HG02884 (cell line): ENCODE data around the gene ALAD.
"Not testable (repeated sequence)": the region's sequence is repeated elsewhere in the genome, so short reads cannot be mapped to it uniquely, and the experiment has no call there.

Source experiments
- ATAC-seq: cut with Tn5 transposase; IDR thresholded peaks from one replicate; pipeline ENCODE4 v1.9.1; 2021; ENCODE audit warnings: mild to moderate bottlenecking, moderate library complexity; ENCODE audit not compliant: unreplicated experiment

Gene ALAD

GRCh38 chr9:113399646-113400200 lies 1.4 kb downstream of the ALAD start:
- ATAC-seq = no peak

GRCh38 chr9:113398796-113399195 lies 2.3 kb downstream of the ALAD start:
- ATAC-seq = no peak

DNA sequence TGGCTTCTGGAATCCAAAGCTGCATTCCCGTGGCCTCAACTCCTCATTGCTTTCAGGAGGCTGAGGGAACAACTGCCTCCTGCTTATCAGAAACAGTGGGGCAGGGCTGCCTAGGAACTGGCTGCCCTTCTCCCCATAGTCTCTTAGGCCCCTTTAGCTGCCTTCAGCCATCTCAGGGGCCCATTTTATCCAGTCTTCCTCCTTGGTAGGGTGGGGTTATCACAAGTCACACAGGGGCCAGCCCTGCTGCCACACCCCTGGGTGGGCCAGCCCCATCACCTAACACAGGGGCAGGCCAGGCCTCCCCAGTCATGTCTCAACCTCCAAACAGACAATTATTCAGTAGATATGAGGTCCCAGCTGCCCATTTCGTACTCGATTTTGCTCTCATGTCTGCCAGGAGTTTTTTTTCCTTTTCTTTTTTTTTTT lies 3.9 kb downstream of the ALAD start:
- no peak for ATAC-seq

DNA sequence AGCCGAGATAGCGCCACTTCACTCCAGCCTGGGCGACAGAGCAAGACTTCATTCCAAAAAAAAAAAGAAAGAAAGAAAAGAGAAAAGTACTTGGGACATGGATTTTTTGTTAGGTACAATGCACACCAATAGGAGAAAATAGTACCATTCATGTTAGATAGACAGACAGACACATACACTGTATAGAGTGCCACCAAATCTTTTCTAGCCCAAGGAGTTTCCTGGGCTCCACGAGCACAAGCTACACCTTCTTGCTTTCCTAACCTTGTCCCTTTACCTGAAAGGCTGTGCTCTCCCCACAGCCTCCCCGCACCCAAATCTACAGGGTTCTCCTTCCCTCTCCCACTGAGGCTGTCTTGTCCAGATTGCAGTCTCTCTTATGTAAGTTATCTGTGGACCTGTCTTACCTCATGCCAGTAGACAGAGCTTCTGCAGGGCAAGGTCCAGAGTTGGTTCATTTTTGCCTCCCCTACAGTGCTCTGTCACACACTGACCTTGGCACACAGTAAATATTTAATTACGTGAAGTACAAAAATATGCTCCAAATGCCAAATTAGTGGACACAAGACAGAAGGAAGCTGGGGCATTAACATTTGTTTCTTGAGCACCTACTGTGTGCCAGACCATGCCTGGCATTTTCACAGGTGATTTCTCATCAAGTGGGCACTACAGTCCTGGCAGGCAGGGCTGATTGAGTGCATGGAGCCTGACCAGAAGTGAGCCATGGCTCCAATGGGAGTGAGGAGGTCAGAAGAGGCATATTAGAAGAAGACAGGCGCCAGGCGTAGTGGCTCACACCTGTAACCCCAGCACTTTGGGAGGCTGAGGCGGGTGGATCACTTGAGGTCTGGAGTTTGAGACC lies 5.9 kb downstream of the ALAD start:
- ATAC-seq = no peak

GRCh38 chr9:113393281-113393680 lies 7.8 kb downstream of the ALAD start:
- ATAC-seq = no peak

DNA sequence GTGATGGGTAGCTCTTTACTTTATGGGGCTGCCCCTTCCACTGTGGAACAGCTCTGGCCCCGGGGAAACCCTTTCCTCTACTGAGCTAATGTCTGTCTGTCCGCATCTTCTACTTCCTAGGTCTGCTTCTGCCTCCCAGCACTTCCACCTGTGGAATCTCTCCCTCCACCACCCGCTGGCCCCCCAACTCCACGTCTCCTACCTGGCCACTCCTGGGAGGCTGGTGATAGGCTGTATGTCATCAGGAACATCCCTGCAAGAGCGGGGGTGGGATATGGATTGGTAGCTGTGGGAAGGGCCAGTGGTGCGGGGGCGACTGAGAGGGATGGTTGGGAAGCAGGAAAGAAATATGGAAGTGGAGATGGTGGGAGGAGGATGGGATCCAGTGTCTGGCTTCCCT lies 9.2 kb downstream of the ALAD start:
- ATAC-seq = no peak

- ATAC-seq = no peak
Observed at GRCh38 chr9:113390192-113390960, 10.7 kb downstream of the ALAD start.

DNA sequence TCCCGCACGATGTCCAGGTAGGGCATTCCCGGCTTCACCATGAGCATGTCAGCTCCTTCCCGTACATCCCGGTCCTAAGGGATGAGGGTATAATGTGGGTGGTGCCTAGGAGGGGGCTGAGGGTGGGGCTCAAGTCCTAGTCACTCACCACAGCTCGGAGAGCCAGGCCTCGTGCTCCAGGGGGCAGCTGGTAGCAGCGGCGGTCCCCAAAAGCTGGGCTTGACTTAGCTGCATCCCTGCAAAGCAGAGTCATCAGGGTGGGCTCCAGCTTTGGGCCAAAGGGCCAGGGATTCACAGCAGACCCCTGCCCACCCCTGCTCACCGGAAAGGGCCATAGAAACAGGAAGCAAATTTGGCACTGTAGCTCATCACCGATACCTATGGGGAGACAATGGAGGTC lies 11.6 kb downstream of the ALAD start:
- no peak for ATAC-seq

- no peak for ATAC-seq
Observed at GRCh38 chr9:113388833-113389232, 12.3 kb downstream of the ALAD start.

DNA sequence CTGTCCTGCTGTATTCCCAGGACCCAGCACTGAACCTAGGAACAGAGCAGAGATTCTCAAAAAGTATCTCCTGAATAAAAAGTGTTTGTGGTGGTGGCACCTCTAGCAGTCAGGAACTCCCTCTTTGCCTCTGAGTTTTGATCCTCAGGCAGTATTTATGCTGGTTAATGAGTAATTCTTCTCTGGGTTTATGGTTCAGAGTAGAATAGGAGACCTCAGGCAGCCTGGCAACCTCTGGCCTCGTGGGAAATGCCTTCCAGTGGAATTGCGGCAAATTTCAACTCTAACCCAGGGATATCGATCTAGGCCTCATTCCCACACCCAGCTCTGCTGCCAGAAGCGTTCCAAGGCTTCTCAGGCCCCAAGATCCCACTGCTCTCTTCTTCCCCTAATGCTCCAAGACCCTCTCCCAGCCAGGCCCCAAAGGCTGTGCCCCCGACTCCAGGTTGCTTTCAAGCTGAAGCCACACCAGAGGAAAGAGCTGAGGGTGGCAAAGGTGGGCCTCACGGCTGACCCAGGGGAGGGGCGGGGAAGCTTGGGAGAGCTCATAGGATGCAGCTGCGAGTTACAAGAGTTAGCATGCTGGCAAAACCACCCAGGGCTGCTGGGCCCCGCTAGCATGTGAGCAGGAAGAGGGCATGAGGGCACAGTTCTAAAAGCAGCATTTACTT lies 13.4 kb downstream of the ALAD start:
- no peak for ATAC-seq

DNA sequence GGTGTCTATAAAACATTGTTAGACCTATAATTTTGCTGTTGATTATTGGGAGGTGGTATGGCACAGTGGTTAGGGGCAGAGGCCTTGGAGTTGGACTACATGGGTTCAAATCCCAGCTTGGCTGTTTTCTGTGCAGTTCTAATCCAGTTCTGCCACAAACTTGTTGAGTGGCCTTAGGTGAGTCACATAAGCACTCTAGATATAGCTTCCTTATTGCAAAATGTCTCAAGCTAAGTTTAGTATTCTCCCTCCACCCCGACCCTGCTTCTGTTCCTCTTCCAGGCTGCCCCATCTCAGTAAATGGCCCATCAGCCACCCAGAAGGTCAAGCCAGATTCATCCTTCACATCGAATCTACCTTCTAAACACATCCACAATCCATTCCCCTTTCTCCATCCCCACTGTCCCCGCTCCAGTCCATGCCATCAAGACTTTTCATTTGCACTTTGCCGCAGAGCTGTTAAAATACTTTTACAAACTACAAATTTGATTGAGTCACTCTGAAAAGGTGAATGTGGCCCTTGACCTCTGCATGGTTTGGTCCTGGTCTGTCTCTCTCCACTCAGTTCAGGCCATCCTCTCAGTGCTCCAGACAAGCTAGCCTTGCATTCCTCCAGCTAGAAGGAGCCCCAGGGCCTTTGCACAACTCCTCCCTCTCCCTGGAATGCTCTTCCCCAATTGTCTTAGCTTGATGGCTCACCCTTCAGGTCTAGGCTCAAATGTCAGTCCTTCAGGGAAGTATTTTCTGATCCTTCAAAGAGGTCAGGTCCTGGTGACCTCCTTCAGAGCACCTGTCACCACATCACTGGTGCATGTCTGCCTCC lies 14.3 kb downstream of the ALAD start:
- ATAC-seq = no peak

DNA sequence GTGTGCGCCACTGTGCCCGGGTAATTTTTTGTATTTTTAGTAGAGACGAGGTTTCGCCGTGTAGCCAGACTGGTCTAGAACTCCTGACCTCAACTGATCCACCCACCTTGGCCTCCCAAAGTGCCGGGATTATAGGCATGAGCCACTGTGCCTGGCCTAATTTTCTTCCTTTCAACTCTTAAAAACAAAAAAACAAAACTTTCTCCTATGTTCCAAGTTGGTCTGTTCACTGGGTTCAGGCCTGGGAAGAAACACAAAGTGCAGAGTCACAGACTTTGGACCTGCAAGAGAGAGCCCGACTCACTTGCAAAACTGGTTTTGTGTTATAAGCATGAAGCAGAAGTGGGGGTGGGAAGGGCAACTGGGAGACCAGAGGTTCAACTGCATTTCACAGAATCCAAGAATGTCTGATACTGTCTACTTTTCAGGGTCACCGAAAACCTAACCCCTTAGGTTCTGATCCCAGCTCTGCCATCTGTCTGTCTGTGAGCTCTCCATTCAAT lies 19.1 kb downstream of the ALAD start:
- ATAC-seq = no peak

DNA sequence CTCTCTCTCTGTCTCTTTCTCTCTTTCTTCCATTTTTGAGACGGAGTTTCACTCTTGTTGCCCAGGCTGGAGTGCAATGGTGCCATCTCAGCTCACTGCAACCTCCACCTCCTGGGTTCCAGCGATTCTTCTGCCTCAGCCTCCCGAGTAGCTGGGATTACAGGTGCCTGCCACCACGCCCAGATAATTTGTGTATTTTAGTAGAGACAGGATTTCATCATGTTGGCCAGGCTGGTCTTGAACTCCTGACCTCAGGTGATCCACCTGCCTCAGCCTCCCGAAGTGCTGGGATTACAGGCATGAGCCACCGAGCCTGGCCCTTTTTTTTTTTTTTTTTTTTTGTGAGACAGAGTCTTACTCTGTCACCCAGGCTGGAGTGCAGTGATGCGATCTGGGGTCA lies 19.6 kb downstream of the ALAD start:
- not testable (repeated sequence) for ATAC-seq

DNA sequence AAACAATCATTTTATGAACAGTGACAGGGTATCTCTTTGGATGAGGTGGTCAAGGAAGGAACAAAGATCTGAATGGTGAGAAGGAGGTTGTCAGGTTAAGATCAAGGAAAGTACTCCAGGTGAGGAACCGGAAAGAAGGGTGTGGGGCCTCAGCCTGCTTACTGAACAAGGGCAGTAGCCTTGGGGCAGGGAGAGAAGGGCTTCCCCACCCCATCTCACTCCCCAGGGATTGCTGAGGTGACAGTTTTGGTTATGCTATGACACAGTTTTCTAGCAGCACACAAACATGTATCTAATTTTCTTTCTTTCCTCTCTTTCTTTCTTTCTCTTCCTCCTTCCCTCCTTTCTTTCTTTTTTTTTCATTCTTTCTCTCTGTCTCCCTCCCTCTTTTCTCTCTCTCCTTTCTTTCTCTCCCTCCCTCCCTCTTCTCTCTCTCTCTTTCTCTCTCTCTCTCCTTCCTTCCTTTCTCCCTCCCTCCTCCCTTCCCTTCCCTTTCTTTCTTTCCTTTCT lies 20.2 kb downstream of the ALAD start:
- no peak for ATAC-seq

GRCh38 chr9:113379829-113380210 lies 21.3 kb downstream of the ALAD start:
- ATAC-seq = not testable (repeated sequence)

DNA sequence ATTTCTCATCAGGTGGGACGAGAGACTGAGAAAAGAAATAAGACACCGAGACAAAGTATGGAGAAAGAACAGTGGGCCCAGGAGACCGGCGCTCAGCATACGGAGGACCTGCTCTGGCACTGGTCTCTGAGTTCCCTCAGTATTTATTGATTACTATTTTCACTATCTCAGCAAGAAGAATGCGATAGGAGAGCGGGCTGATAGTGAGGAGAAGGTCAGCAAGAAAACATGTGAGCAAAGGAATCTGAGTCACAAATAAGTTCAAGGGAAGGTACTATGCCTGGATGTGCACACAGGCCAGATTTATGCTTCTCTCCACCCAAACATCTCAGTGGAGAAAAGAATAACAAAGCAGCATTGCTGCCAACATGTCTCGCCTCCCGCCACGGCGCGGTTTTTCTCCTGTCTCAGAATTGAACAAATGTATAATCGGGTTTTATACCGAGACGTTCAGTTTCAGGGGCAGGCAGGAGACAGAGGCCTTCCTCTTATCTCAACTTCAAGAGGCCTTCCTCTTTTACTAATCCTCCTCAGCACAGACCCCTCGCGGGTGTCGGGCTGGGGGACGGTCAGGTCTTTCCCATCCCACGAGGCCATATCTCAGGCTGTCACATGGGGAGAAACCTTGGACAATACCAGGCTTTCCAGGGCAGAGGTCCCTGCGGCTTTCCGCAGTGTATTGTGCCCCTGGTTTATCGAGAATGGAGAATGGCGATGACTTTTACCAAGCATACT lies 21.8 kb downstream of the ALAD start:
- ATAC-seq = not testable (repeated sequence)

DNA sequence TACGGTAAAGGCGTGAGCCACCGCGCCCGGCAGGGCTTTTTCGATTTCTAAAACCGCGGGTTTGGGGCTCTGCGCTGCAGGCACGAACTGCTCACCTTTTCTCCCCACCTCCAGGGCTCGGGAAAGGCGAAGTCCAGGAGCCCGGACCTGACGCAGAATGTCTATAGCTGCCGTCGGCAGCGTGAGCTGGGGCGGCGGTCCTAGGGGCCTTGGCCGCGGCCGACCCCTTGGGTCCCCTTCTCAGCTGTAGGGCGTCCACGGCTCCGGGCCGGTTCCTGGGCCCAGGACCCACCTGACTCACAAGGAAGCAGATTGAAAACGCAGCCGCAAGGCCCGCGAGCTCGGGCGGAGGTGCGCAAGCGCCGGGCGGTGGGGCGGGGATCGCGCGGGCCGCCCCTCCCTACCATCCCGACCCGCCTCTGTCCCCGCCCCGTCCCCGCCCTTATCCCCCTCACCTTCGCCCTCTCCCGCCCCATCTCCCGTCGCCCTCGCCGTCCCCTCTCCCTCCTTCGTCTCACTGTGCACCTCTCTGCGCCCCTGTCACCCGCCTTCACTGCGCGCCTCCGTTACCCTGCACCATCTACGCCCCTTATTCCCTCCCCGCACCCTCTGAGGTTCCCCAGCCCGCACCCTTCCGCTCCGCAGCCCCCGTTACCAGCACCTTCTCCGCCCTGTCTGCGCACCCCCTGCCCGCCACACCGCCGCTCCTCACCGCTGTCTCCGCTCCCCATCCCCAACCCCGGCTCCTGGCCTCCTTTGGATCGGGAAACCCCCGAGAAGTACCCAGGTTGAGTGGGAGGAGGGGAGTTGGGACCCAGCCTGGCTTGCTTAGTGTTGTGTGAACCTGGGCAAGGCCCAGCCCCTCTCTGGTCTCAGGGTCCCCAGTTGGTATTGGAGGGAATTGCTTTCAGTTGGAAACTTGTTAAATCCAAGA lies 24.2 kb downstream of the ALAD start, which contains the start of gene HDHD3:
Gene HDHD3 (minus strand): TSS at position 353 of the 934 bp plus-strand sequence. CDS start 2,632 bp downstream, outside the sequence.
- peak; percentile 72 for ATAC-seq
